HG02571 (cell line): ENCODE data around the gene DPYSL5.

Experiments used
- ATAC-seq: cut with Tn5 transposase; IDR thresholded peaks from one replicate; pipeline ENCODE4 v1.9.1; 2021; ENCODE audit warnings: mild to moderate bottlenecking, moderate library complexity; ENCODE audit not compliant: unreplicated experiment

Gene DPYSL5

GRCh38 chr2:26985807-26986206 lies 137.9 kb downstream of the DPYSL5 start:
- no peak for ATAC-seq

- ATAC-seq = no peak
Measured at GRCh38 chr2:26986576-26986975, 138.6 kb downstream of the DPYSL5 start.

GRCh38 chr2:26988058-26988860 lies 140.3 kb downstream of the DPYSL5 start:
- ATAC-seq = no peak

DNA sequence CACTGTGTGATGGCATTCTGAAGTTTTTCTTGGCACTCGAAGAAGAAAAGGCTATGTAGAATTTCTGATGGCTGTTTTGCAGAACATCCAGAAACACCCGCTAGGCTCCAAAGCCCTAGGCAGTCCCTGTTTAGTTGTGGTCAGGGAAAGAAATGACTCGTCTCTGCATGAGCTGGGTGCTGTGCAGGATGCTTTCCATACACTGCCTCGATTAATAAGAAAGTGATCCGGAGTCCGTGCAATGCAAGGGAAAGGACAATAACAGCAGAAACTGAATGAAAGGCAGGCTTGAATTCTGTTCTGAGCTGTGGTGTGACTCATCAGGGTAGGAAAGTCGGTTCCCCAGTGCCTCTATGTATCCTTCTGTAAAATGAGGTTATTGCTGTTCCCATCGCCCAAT lies 141.2 kb downstream of the DPYSL5 start:
- ATAC-seq = no peak

DNA sequence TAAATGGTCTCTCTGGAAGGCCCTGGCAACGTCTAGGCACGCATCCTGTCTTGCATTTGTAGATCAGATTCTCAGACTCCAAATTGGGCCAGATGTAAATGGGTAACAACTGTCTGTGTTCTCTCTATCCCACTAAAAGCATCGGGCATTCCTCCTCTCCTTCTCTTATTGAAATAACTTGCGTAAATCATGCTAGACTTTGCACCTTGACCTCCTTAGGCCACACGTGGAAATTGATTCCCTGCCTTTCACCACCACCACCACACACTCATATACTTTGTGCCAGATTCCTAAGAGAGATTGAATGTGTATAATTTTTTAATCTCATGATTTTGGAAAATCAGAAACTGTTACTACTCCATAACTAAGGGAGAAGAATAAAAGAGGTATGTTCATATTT lies 143.8 kb downstream of the DPYSL5 start:
- ATAC-seq = no peak

GRCh38 chr2:26993768-26994167 lies 145.8 kb downstream of the DPYSL5 start:
- ATAC-seq = no peak

GRCh38 chr2:26994983-26995382 lies 147.1 kb downstream of the DPYSL5 start:
- no peak for ATAC-seq

DNA sequence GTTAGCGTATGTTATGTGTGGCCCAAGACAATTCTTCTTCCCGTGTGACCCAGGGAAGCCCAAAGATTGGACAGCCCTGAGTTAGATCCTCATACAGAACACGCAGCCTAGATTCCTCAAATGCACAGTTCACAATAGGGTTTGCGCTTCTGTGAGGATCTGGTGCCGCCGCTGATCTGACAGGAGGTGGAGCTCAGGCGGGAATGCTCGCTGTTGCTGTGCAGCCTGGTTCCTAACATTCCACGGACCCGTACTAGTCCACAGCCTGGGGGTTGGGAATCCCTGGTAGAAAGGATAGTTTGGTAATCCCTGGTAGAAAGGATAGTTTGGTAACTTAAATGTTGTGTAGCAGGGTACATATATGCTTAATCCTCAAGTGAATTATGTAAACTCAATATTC lies 149.5 kb downstream of the DPYSL5 start:
- ATAC-seq = no peak

GRCh38 chr2:26998323-26998722 lies 150.4 kb downstream of the DPYSL5 start:
- no peak for ATAC-seq
